HCT116 (cell line): Measurements from ENCODE around the gene MATCAP1. TPM values are rescaled to one million over a fixed set of nuclear protein-coding genes. Genes with fewer than 3 reads are reported as not detected.

ENCODE experiments used
- ATAC-seq: fragments of 200-7000 bp; cut with Tn5 transposase; 2 replicates; pipeline ENCODE4 v1.9.1; 2020; ENCODE audit warnings: mild to moderate bottlenecking, moderate library complexity
- BruUV-seq: library from RNA; stranded (reverse); fragments of 400-500 nt; replicated peaks from 2 replicates; lab custom pipeline; 2021; lab: Mats Ljungman, UMichigan
- CTCF ChIA-PET: fragments of 300-600 bp; sonication (Branson Sonifier 250); formaldehyde crosslinking; loops from one replicate; lab custom pipeline; 2021; ENCODE audit warnings: antibody characterized with exemption; lab: Charles Lee
- POLR2A ChIA-PET: fragments of 300-600, 350-600 bp; sonication (Branson Sonifier 250); formaldehyde crosslinking; loops from one replicate; lab custom pipeline; 2021; ENCODE audit warnings: antibody characterized with exemption; lab: Charles Lee
- RAD21 ChIA-PET, 2 experiments: fragments of 300-600 bp; sonication (Branson Sonifier 250); formaldehyde crosslinking; loops; one replicate each; lab custom pipeline; 2023; ENCODE audit warnings: low total read pairs in 2 of 2; ENCODE audit not compliant: uncharacterized antibody in 2 of 2, unreplicated experiment in 2 of 2, low non-redundant PET in 1 of 2; lab: Charles Lee
- DNase-seq: peaks from one replicate; pipeline ENCODE4 v3.0.0-alpha.2; 2010; ENCODE audit warnings: low read depth, low spot score
- H2AFZ ChIP-seq: fragments of 200-600 bp; shearing (Covaris generic), sonication (generic); 2 replicates; pipeline ENCODE4 v1.6.1; 2017; ENCODE audit warnings: low read depth, mixed run types, mixed read lengths, antibody characterized with exemption, low read length; ENCODE audit not compliant: poor library complexity, severe bottlenecking
- H3K27ac ChIP-seq: 2 replicates; pipeline ENCODE4 v1.5.1; 2012; ENCODE audit warnings: low read depth, low read length
- H3K27me3 ChIP-seq: fragments of 200-600 bp; sonication (generic); 2 replicates; pipeline ENCODE4 v1.6.1; 2016; ENCODE audit warnings: mixed run types, low read length, mixed read lengths; ENCODE audit not compliant: insufficient read depth
- H3K36me3 ChIP-seq, 2 experiments: fragments of 200-500 bp in 1 of 2; fragments of 200-600 bp in 1 of 2; sonication (Bioruptor generic) in 1 of 2; sonication (generic) in 1 of 2; 2 replicates each; pipeline versions ENCODE4 v1.5.1 to v1.6.1; 2014 to 2016; ENCODE audit warnings: low read length in 2 of 2, inconsistent platforms in 1 of 2, mixed read lengths in 1 of 2, mixed run types in 1 of 2; ENCODE audit not compliant: insufficient read depth in 2 of 2, control insufficient read depth in 1 of 2
- H3K4me1 ChIP-seq, 2 experiments: fragments of 200-600 bp in 1 of 2; sonication (generic) in 1 of 2; 2 replicates each; pipeline versions ENCODE4 v1.5.1 to v1.6.1; 2012 to 2017; ENCODE audit warnings: low read length in 2 of 2, inconsistent platforms in 1 of 2, mild to moderate bottlenecking in 1 of 2, mixed read lengths in 1 of 2, mixed run types in 1 of 2, moderate library complexity in 1 of 2; ENCODE audit not compliant: insufficient read depth in 2 of 2, control insufficient read depth in 1 of 2
- H3K4me2 ChIP-seq: fragments of 200-600 bp; sonication (generic); 2 replicates; pipeline ENCODE4 v1.6.1; 2017; ENCODE audit warnings: mixed run types, low read length, mixed read lengths
- H3K4me3 ChIP-seq, 2 experiments: fragments of 200-600 bp in 1 of 2; sonication (generic) in 1 of 2; replicated peaks in 1 of 2; 2 replicates each; pipeline ENCODE4 v1.5.1; 2011 to 2016; ENCODE audit warnings: low read length in 2 of 2, control low read depth in 1 of 2, low read depth in 1 of 2, mild to moderate bottlenecking in 1 of 2, mixed read lengths in 1 of 2, mixed run types in 1 of 2
- H3K79me2 ChIP-seq: fragments of 200-600 bp; sonication (generic); 2 replicates; pipeline ENCODE4 v1.6.1; 2017; ENCODE audit warnings: mild to moderate bottlenecking, mixed run types, low read length, moderate library complexity, mixed read lengths; ENCODE audit not compliant: insufficient read depth
- H3K9ac ChIP-seq: fragments of 200-600 bp; sonication (generic); 2 replicates; pipeline ENCODE4 v1.6.1; 2016; ENCODE audit warnings: low read length, mixed read lengths
- H3K9me2 ChIP-seq: fragments of 200-600 bp; sonication (generic), shearing (Covaris generic); 2 replicates; pipeline ENCODE4 v1.6.1; 2017; ENCODE audit warnings: mixed run types, mild to moderate bottlenecking, moderate library complexity; ENCODE audit not compliant: insufficient read depth
- H3K9me3 ChIP-seq, 2 experiments: fragments of 200-500 bp in 1 of 2; fragments of 200-600 bp in 1 of 2; sonication (Bioruptor generic) in 1 of 2; sonication (generic) in 1 of 2; 2 replicates each; pipeline ENCODE4 v1.6.1; 2014 to 2017; ENCODE audit warnings: low read length in 2 of 2, mixed read lengths in 2 of 2, inconsistent platforms in 1 of 2, low read depth in 1 of 2, mild to moderate bottlenecking in 1 of 2, mixed run types in 1 of 2, moderate library complexity in 1 of 2; ENCODE audit not compliant: control insufficient read depth in 1 of 2, insufficient read depth in 1 of 2
- H4K20me1 ChIP-seq: fragments of 200-600 bp; sonication (generic), shearing (Covaris generic); 2 replicates; pipeline ENCODE4 v1.6.1; 2017; ENCODE audit warnings: mixed run types, mild to moderate bottlenecking, moderate library complexity; ENCODE audit not compliant: insufficient read depth
- CBX3 ChIP-seq: IDR thresholded peaks from 2 replicates; pipeline ENCODE4 v1.6.1; 2012; ENCODE audit warnings: low read depth
- CEBPB ChIP-seq: IDR thresholded peaks from 2 replicates; pipeline ENCODE4 v1.6.1; 2012; ENCODE audit warnings: low read depth
- EGR1 ChIP-seq: IDR thresholded peaks from 2 replicates; pipeline ENCODE4 v1.6.1; 2012; ENCODE audit warnings: low read depth
- EZH2phosphoT487 ChIP-seq: fragments of 200-600 bp; IDR thresholded peaks from 2 replicates; pipeline ENCODE4 v1.6.1; 2018; ENCODE audit warnings: antibody characterized with exemption, borderline replicate concordance
- JUND ChIP-seq: IDR thresholded peaks from 2 replicates; pipeline ENCODE4 v1.6.1; 2012
- RAD21 ChIP-seq: IDR thresholded peaks from 2 replicates; pipeline ENCODE4 v1.6.1; 2012; ENCODE audit warnings: low read depth, mild to moderate bottlenecking
- SIN3A ChIP-seq: IDR thresholded peaks from 2 replicates; pipeline ENCODE4 v1.6.1; 2012; ENCODE audit warnings: low read depth
- TCF7L2 ChIP-seq: IDR thresholded peaks from 2 replicates; pipeline ENCODE4 v1.7.0; 2011; ENCODE audit warnings: borderline replicate concordance, inconsistent platforms; ENCODE audit not compliant: insufficient read depth, insufficient read length; ENCODE audit errors: extremely low read depth
- YY1 ChIP-seq: IDR thresholded peaks from 2 replicates; pipeline ENCODE4 v1.6.1; 2011; ENCODE audit warnings: low read length, low read depth, moderate library complexity, mild to moderate bottlenecking; ENCODE audit not compliant: insufficient replicate concordance; ENCODE audit errors: extremely low read depth
- ZBTB33 ChIP-seq: IDR thresholded peaks from 2 replicates; pipeline ENCODE4 v1.6.1; 2011; ENCODE audit warnings: mild to moderate bottlenecking, low read length, moderate library complexity; ENCODE audit not compliant: insufficient replicate concordance; ENCODE audit errors: extremely low read depth
- ZNF274 ChIP-seq: fragments of 200-500 bp; sonication (Bioruptor generic); IDR thresholded peaks from 2 replicates; pipeline ENCODE4 v1.6.1; 2014; ENCODE audit warnings: mild to moderate bottlenecking, low read depth, low read length, inconsistent platforms
- intact Hi-C: fragments of 100-400 bp; cut with micrococcal nuclease; formaldehyde crosslinking; loops from 2 replicates; pipeline ENCODE4 v1.10.0; 2022
- total RNA-seq: library from RNA; stranded (reverse); gene quantifications from one replicate; pipeline ENCODE4 v1.2.1, GENCODE V29; 2021; ENCODE audit not compliant: unreplicated experiment

Gene MATCAP1
- total RNA-seq, 1 experiment from 2014 or later = 38.7 TPM

GRCh38 chr16:67195676-67196075 lies 11.9 kb upstream of the MATCAP1 start:
- ChIA-PET CTCF (no interaction called here), POLR2A (interaction anchor here (0.8 kb wide), 1 partner anchor 235 kb away, joined by 3 read pairs; the partner anchor contains the start of gene CES3), RAD21 (no interaction called here)
- H3K4me2 ChIP-seq = no peak overlapping the region
- ATAC-seq = no peak
- H3K9ac ChIP-seq = no peak overlapping the region
- no peak for DNase-seq
- no peak overlapping the region for H2AFZ ChIP-seq
- H4K20me1 ChIP-seq = no peaks in the 10 kb centered on the region; the same call in 1 of the 2 replicates
- no TSS peak for BruUV-seq
- H3K9me2 ChIP-seq = no peaks in the 10 kb centered on the region
- no peaks in the 10 kb centered on the region for H3K27me3 ChIP-seq
- peaks cover 60% of the 10 kb centered on the region for H3K79me2 ChIP-seq
- peaks cover 26 to 52% of the 10 kb centered on the region in 2 experiments for H3K4me1 ChIP-seq
- no peaks in the 10 kb centered on the region for H3K9me3 ChIP-seq
- H3K4me3 ChIP-seq = no peak overlapping the region
- intact Hi-C loops = no loop called here
- peaks cover 24 to 40% of the 10 kb centered on the region in 2 experiments; a peak in 3 of 4 replicates for H3K36me3 ChIP-seq
- peak overlapping the region; percentile 21; the same call in 1 of the 2 replicates for H3K27ac ChIP-seq
- no peak for TF ChIP-seq ZNF274
- TF ChIP-seq EGR1 = no peak
- no peak for TF ChIP-seq EZH2phosphoT487
- TF ChIP-seq RAD21 = no peak
- no peak for TF ChIP-seq JUND
- no peak for TF ChIP-seq CEBPB
- no peak for TF ChIP-seq YY1
- no peak for TF ChIP-seq SIN3A
- no peak for TF ChIP-seq CBX3
- TF ChIP-seq TCF7L2 = no peak
- TF ChIP-seq ZBTB33 = no peak
